Measurements from ENCODE around the gene CHD2.
"Not testable (repeated sequence)": the region's sequence is repeated elsewhere in the genome, so short reads cannot be mapped to it uniquely, and the experiment has no call there.

The CHD2 gene

GRCh38 chr15:93057618-93058017 is 157.5 kb downstream of the CHD2 start:
- H3K4me1 ChIP-seq (ENCODE audit: insufficient read depth, low read length): peaks cover 34% of the 10 kb centered on the region
- no peaks in the 10 kb centered on the region for H3K9me3 ChIP-seq (ENCODE audit: low read length)
- H2AFZ ChIP-seq (ENCODE audit: low read depth, low read length): no peak overlapping the region
- no peaks in the 10 kb centered on the region for H3K27me3 ChIP-seq (ENCODE audit: insufficient read depth, low read length)
- H3K4me3 ChIP-seq (ENCODE audit: low read length): no peak overlapping the region
- H3K36me3 ChIP-seq (ENCODE audit: insufficient read depth, low read length): peaks cover 81% of the 10 kb centered on the region

GRCh38 chr15:93058128-93058527 is 158.0 kb downstream of the CHD2 start:
- Histone ChIP-seq H2AFZ (ENCODE audit: low read depth, low read length) (no peak overlapping the region), H3K9me3 (ENCODE audit: low read length) (no peaks in the 10 kb centered on the region), H3K4me3 (ENCODE audit: low read length) (no peak overlapping the region), H3K36me3 (ENCODE audit: insufficient read depth, low read length) (peaks cover 77% of the 10 kb centered on the region), H3K27me3 (ENCODE audit: insufficient read depth, low read length) (no peaks in the 10 kb centered on the region), H3K4me1 (ENCODE audit: insufficient read depth, low read length) (peaks cover 38% of the 10 kb centered on the region)

- Histone ChIP-seq H3K4me3 (ENCODE audit: low read length) (no peak overlapping the region), H3K4me1 (ENCODE audit: insufficient read depth, low read length) (peaks cover 47% of the 10 kb centered on the region), H3K9me3 (ENCODE audit: low read length) (no peaks in the 10 kb centered on the region), H3K27me3 (ENCODE audit: insufficient read depth, low read length) (no peaks in the 10 kb centered on the region), H3K36me3 (ENCODE audit: insufficient read depth, low read length) (peaks cover 78% of the 10 kb centered on the region), H2AFZ (ENCODE audit: low read depth, low read length) (no peak overlapping the region)
Measured at GRCh38 chr15:93058904-93059427, 158.8 kb downstream of the CHD2 start.

- Histone ChIP-seq H3K4me1 (ENCODE audit: insufficient read depth, low read length) (peaks cover 51% of the 10 kb centered on the region), H3K36me3 (ENCODE audit: insufficient read depth, low read length) (peaks cover 79% of the 10 kb centered on the region), H3K9me3 (ENCODE audit: low read length) (no peaks in the 10 kb centered on the region), H3K4me3 (ENCODE audit: low read length) (no peak overlapping the region), H3K27me3 (ENCODE audit: insufficient read depth, low read length) (no peaks in the 10 kb centered on the region), H2AFZ (ENCODE audit: low read depth, low read length) (no peak overlapping the region)
Measured at GRCh38 chr15:93059442-93059841, 159.3 kb downstream of the CHD2 start.

GRCh38 chr15:93060336-93061248 is 160.5 kb downstream of the CHD2 start:
- no peak overlapping the region for H3K4me3 ChIP-seq (ENCODE audit: low read length)
- H3K27me3 ChIP-seq (ENCODE audit: insufficient read depth, low read length): no peaks in the 10 kb centered on the region
- H3K4me1 ChIP-seq (ENCODE audit: insufficient read depth, low read length): peaks cover 59% of the 10 kb centered on the region
- H3K9me3 ChIP-seq (ENCODE audit: low read length): no peaks in the 10 kb centered on the region
- no peak overlapping the region for H2AFZ ChIP-seq (ENCODE audit: low read depth, low read length)
- peaks cover 78% of the 10 kb centered on the region for H3K36me3 ChIP-seq (ENCODE audit: insufficient read depth, low read length)

GRCh38 chr15:93062628-93063261 is 162.6 kb downstream of the CHD2 start:
- H3K36me3 ChIP-seq (ENCODE audit: insufficient read depth, low read length): peaks cover 78% of the 10 kb centered on the region
- H3K9me3 ChIP-seq (ENCODE audit: low read length); H2AFZ ChIP-seq (ENCODE audit: low read depth, low read length); H3K4me3 ChIP-seq (ENCODE audit: low read length); H3K27me3 ChIP-seq (ENCODE audit: insufficient read depth, low read length): not testable (repeated sequence)
- peaks cover 59% of the 10 kb centered on the region for H3K4me1 ChIP-seq (ENCODE audit: insufficient read depth, low read length)

- H3K9me3 ChIP-seq (ENCODE audit: low read length): peaks cover 3% of the 10 kb centered on the region
- H3K27me3 ChIP-seq (ENCODE audit: insufficient read depth, low read length): no peaks in the 10 kb centered on the region
- H3K36me3 ChIP-seq (ENCODE audit: insufficient read depth, low read length): peaks cover 78% of the 10 kb centered on the region
- no peak overlapping the region for H3K4me3 ChIP-seq (ENCODE audit: low read length)
- H2AFZ ChIP-seq (ENCODE audit: low read depth, low read length): no peak overlapping the region
- peaks cover 59% of the 10 kb centered on the region for H3K4me1 ChIP-seq (ENCODE audit: insufficient read depth, low read length)
Measured at GRCh38 chr15:93063262-93063671, 163.1 kb downstream of the CHD2 start.

- H3K36me3 ChIP-seq (ENCODE audit: insufficient read depth, low read length): peaks cover 78% of the 10 kb centered on the region
- no peaks in the 10 kb centered on the region for H3K27me3 ChIP-seq (ENCODE audit: insufficient read depth, low read length)
- H3K9me3 ChIP-seq (ENCODE audit: low read length): peaks cover 3% of the 10 kb centered on the region
- no peak overlapping the region for H3K4me3 ChIP-seq (ENCODE audit: low read length)
- peaks cover 65% of the 10 kb centered on the region for H3K4me1 ChIP-seq (ENCODE audit: insufficient read depth, low read length)
- H2AFZ ChIP-seq (ENCODE audit: low read depth, low read length): no peak overlapping the region
Measured at GRCh38 chr15:93063796-93064690, 163.9 kb downstream of the CHD2 start.

- peaks cover 60% of the 10 kb centered on the region for H3K4me1 ChIP-seq (ENCODE audit: insufficient read depth, low read length)
- peaks cover 80% of the 10 kb centered on the region for H3K36me3 ChIP-seq (ENCODE audit: insufficient read depth, low read length)
- H2AFZ ChIP-seq (ENCODE audit: low read depth, low read length): no peak overlapping the region
- H3K27me3 ChIP-seq (ENCODE audit: insufficient read depth, low read length): no peaks in the 10 kb centered on the region
- no peak overlapping the region for H3K4me3 ChIP-seq (ENCODE audit: low read length)
- H3K9me3 ChIP-seq (ENCODE audit: low read length): peaks cover 3% of the 10 kb centered on the region
Measured at GRCh38 chr15:93065641-93066045, 165.5 kb downstream of the CHD2 start.

GRCh38 chr15:93066224-93066681 is 166.1 kb downstream of the CHD2 start:
- Histone ChIP-seq H3K36me3 (ENCODE audit: insufficient read depth, low read length) (peaks cover 80% of the 10 kb centered on the region), H3K27me3 (ENCODE audit: insufficient read depth, low read length) (no peaks in the 10 kb centered on the region), H3K9me3 (ENCODE audit: low read length) (peaks cover 3% of the 10 kb centered on the region), H2AFZ (ENCODE audit: low read depth, low read length) (no peak overlapping the region), H3K4me1 (ENCODE audit: insufficient read depth, low read length) (peaks cover 60% of the 10 kb centered on the region), H3K4me3 (ENCODE audit: low read length) (no peak overlapping the region)

- no peaks in the 10 kb centered on the region for H3K27me3 ChIP-seq (ENCODE audit: insufficient read depth, low read length)
- peaks cover 3% of the 10 kb centered on the region for H3K9me3 ChIP-seq (ENCODE audit: low read length)
- H3K4me3 ChIP-seq (ENCODE audit: low read length): no peak overlapping the region
- peaks cover 83% of the 10 kb centered on the region for H3K36me3 ChIP-seq (ENCODE audit: insufficient read depth, low read length)
- no peak overlapping the region for H2AFZ ChIP-seq (ENCODE audit: low read depth, low read length)
- peaks cover 61% of the 10 kb centered on the region for H3K4me1 ChIP-seq (ENCODE audit: insufficient read depth, low read length)
Measured at GRCh38 chr15:93066834-93067648, 166.9 kb downstream of the CHD2 start.

GRCh38 chr15:93067649-93068085 is 167.5 kb downstream of the CHD2 start:
- Histone ChIP-seq H3K9me3 (ENCODE audit: low read length) (peaks cover 3% of the 10 kb centered on the region), H2AFZ (ENCODE audit: low read depth, low read length) (no peak overlapping the region), H3K36me3 (ENCODE audit: insufficient read depth, low read length) (peaks cover 83% of the 10 kb centered on the region), H3K27me3 (ENCODE audit: insufficient read depth, low read length) (no peaks in the 10 kb centered on the region), H3K4me3 (ENCODE audit: low read length) (no peak overlapping the region), H3K4me1 (ENCODE audit: insufficient read depth, low read length) (peaks cover 54% of the 10 kb centered on the region)
